ENCODE data around the gene NRG2. TPM values are rescaled to one million over a fixed set of nuclear protein-coding genes. Genes with fewer than 3 reads are reported as not detected.

The NRG2 gene
- total RNA-seq, 3 donors from 2014 or later (not counting 1 experiment from before 2014, with no cell fraction given): 0.21 to 0.50 (median 0.40) TPM

- Mint-ChIP-seq H3K36me3 (no peaks in the 10 kb centered on the region), H3K9me3 (no peaks in the 10 kb centered on the region), H3K27ac (no peak overlapping the region), H3K27me3 (ENCODE audit: low read depth in 2 of 2) (peaks cover 27 to 57% of the 10 kb centered on the region in 2 donors), H3K4me3 (no peak overlapping the region), H3K4me1 (no peaks in the 10 kb centered on the region)
- Histone ChIP-seq H3K4me3 (ENCODE audit: low read length) (no peak overlapping the region), H3K27me3 (ENCODE audit: control insufficient read depth, insufficient read depth, low read length) (peaks cover 10% of the 10 kb centered on the region), H3K4me1 (ENCODE audit: control insufficient read depth, insufficient read depth, low read length) (no peaks in the 10 kb centered on the region), H3K36me3 (ENCODE audit: control insufficient read depth, insufficient read depth, low read length) (no peaks in the 10 kb centered on the region), H3K9me3 (ENCODE audit: control insufficient read depth, insufficient read depth, low read length) (no peaks in the 10 kb centered on the region), H3K27ac (ENCODE audit: low read length) (no peak overlapping the region)
- no peak for TF ChIP-seq CTCF (IDR thresholded peaks at IDR 0.05)
- intact Hi-C loops (cut with micrococcal nuclease): no loop called here
- no peak for ATAC-seq
- DNase-seq: no peak
- 100% methylated on average over 1 of the region's 1 CpG for WGBS (ENCODE audit: insufficient coverage)
Observed at GRCh38 chr5:140083650-140084049, 40.6 kb upstream of the NRG2 start.

DNA sequence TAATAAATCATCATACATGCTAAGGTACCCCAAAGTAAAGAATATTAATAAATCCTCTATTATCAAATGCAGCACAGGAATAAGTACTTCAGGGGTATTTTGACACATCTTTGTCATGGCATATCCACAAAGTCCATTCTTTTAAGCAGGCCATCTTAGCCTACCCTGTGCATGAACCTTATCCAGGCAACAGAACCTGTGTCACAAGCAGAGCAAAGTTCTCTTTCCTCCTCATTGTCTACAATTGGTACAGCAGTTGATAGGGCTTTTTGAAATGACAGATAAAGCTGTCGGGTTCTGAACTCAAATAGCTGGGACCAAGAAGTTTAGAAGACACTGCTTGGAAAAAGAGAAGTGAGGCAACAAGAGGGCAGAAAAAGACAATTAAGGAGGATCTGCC is 40.0 kb upstream of the NRG2 start:
- DNase-seq: no peak
- H3K27me3 Mint-ChIP-seq (ENCODE audit: low read depth in 2 of 2): peaks cover 27 to 57% of the 10 kb centered on the region in 2 donors

GRCh38 chr5:140076788-140077187 is 33.7 kb upstream of the NRG2 start:
- H3K36me3 ChIP-seq (ENCODE audit: control insufficient read depth, insufficient read depth, low read length): no peaks in the 10 kb centered on the region

More for the DNA sequence above, 40.0 kb upstream of the NRG2 start:
- no peaks in the 10 kb centered on the region for H3K9me3 Mint-ChIP-seq
- TF ChIP-seq CTCF (IDR thresholded peaks at IDR 0.05): no peak
- H3K4me1 Mint-ChIP-seq: no peaks in the 10 kb centered on the region
- no peak overlapping the region for H3K4me3 Mint-ChIP-seq
- H3K36me3 Mint-ChIP-seq: no peaks in the 10 kb centered on the region
- WGBS (ENCODE audit: insufficient coverage): 84% methylated on average over 1 of the region's 1 CpG
- Histone ChIP-seq H3K9me3 (ENCODE audit: control insufficient read depth, insufficient read depth, low read length) (no peaks in the 10 kb centered on the region), H3K4me3 (ENCODE audit: low read length) (no peak overlapping the region), H3K4me1 (ENCODE audit: control insufficient read depth, insufficient read depth, low read length) (no peaks in the 10 kb centered on the region), H3K27me3 (ENCODE audit: control insufficient read depth, insufficient read depth, low read length) (peaks cover 10% of the 10 kb centered on the region), H3K36me3 (ENCODE audit: control insufficient read depth, insufficient read depth, low read length) (no peaks in the 10 kb centered on the region), H3K27ac (ENCODE audit: low read length) (no peak overlapping the region)
- intact Hi-C loops (cut with micrococcal nuclease): no loop called here
- no peak for ATAC-seq
- H3K27ac Mint-ChIP-seq: no peak overlapping the region

More at GRCh38 chr5:140076788-140077187, 33.7 kb upstream of the NRG2 start:
- 71% methylated on average over 1 of the region's 2 CpGs for WGBS (ENCODE audit: insufficient coverage)
- peaks cover 13 to 35% of the 10 kb centered on the region in 2 donors for H3K27me3 Mint-ChIP-seq (ENCODE audit: low read depth in 2 of 2)
- no peaks in the 10 kb centered on the region for H3K36me3 Mint-ChIP-seq
- Histone ChIP-seq H3K4me3 (ENCODE audit: low read length) (no peak overlapping the region), H3K4me1 (ENCODE audit: control insufficient read depth, insufficient read depth, low read length) (no peaks in the 10 kb centered on the region), H3K27me3 (ENCODE audit: control insufficient read depth, insufficient read depth, low read length) (peaks cover 10% of the 10 kb centered on the region), H3K9me3 (ENCODE audit: control insufficient read depth, insufficient read depth, low read length) (no peaks in the 10 kb centered on the region), H3K27ac (ENCODE audit: low read length) (no peak overlapping the region)
- H3K27ac Mint-ChIP-seq: no peak overlapping the region
- intact Hi-C loops (cut with micrococcal nuclease): no loop called here
- DNase-seq (no peak), ATAC-seq (no peak)
- H3K9me3 Mint-ChIP-seq: no peaks in the 10 kb centered on the region
- no peak for TF ChIP-seq CTCF (IDR thresholded peaks at IDR 0.05)
- no peak overlapping the region for H3K4me3 Mint-ChIP-seq
- no peaks in the 10 kb centered on the region for H3K4me1 Mint-ChIP-seq
